ENCODE data around the gene IER5L. TPM values are rescaled to one million over a fixed set of nuclear protein-coding genes. Genes with fewer than 3 reads are reported as not detected.
A peak's percentile ranks its signal among the peaks of the same experiment; 100 is the strongest.

The IER5L gene
- total RNA-seq, 1 donor from 2014 or later, result 37.5 TPM

- TF ChIP-seq CTCF (conservative IDR thresholded peaks at IDR 0.05), result no peak
- DNase-seq (ENCODE audit: extremely low spot score, unreplicated experiment), result no peak
- Mint-ChIP-seq H3K27ac (peak overlapping the region; percentile 99), H3K27me3 (no peaks in the 10 kb centered on the region), H3K36me3 (peaks cover 6% of the 10 kb centered on the region), H3K9me3 (no peaks in the 10 kb centered on the region), H3K4me1 (ENCODE audit: unreplicated experiment) (peaks cover 38% of the 10 kb centered on the region), H3K4me3 (peak overlapping the region; percentile 88)
Observed at GRCh38 chr9:129140397-129141065, 37.5 kb downstream of the IER5L start.

GRCh38 chr9:129139993-129140396, 38.1 kb downstream of the IER5L start:
- no peaks in the 10 kb centered on the region for H3K27me3 Mint-ChIP-seq
- peaks cover 38% of the 10 kb centered on the region for H3K4me1 Mint-ChIP-seq (ENCODE audit: unreplicated experiment)
- TF ChIP-seq CTCF (conservative IDR thresholded peaks at IDR 0.05), result no peak
- H3K4me3 Mint-ChIP-seq, result peak overlapping the region; percentile 88
- H3K9me3 Mint-ChIP-seq, result no peaks in the 10 kb centered on the region
- DNase-seq (ENCODE audit: extremely low spot score, unreplicated experiment), result peak; percentile 84
- H3K27ac Mint-ChIP-seq, result peak overlapping the region; percentile 99
- H3K36me3 Mint-ChIP-seq, result peaks cover 9% of the 10 kb centered on the region

- peaks cover 9% of the 10 kb centered on the region for H3K36me3 Mint-ChIP-seq
- no peaks in the 10 kb centered on the region for H3K9me3 Mint-ChIP-seq
- DNase-seq (ENCODE audit: extremely low spot score, unreplicated experiment), result peak; percentile 80
- peak overlapping the region; percentile 88 for H3K4me3 Mint-ChIP-seq
- peak; percentile 97 for TF ChIP-seq CTCF (conservative IDR thresholded peaks at IDR 0.05)
- H3K4me1 Mint-ChIP-seq (ENCODE audit: unreplicated experiment), result peaks cover 38% of the 10 kb centered on the region
- no peaks in the 10 kb centered on the region for H3K27me3 Mint-ChIP-seq
- peak overlapping the region; percentile 99 for H3K27ac Mint-ChIP-seq
Observed at GRCh38 chr9:129139233-129139992, 38.6 kb downstream of the IER5L start.

- TF ChIP-seq CTCF (conservative IDR thresholded peaks at IDR 0.05), result no peak
- no peaks in the 10 kb centered on the region for H3K9me3 Mint-ChIP-seq
- H3K27ac Mint-ChIP-seq, result peak overlapping the region; percentile 99
- H3K4me3 Mint-ChIP-seq, result peak overlapping the region; percentile 88
- no peaks in the 10 kb centered on the region for H3K27me3 Mint-ChIP-seq
- no peak for DNase-seq (ENCODE audit: extremely low spot score, unreplicated experiment)
- peaks cover 36% of the 10 kb centered on the region for H3K4me1 Mint-ChIP-seq (ENCODE audit: unreplicated experiment)
- peaks cover 12% of the 10 kb centered on the region for H3K36me3 Mint-ChIP-seq
Observed at GRCh38 chr9:129138476-129139232, 39.4 kb downstream of the IER5L start.

- H3K36me3 Mint-ChIP-seq, result peaks cover 13% of the 10 kb centered on the region
- peak overlapping the region; percentile 31 for H3K4me3 Mint-ChIP-seq
- DNase-seq (ENCODE audit: extremely low spot score, unreplicated experiment), result no peak
- no peak overlapping the region for H3K27ac Mint-ChIP-seq
- peaks cover 36% of the 10 kb centered on the region for H3K4me1 Mint-ChIP-seq (ENCODE audit: unreplicated experiment)
- H3K9me3 Mint-ChIP-seq, result no peaks in the 10 kb centered on the region
- no peaks in the 10 kb centered on the region for H3K27me3 Mint-ChIP-seq
- no peak for TF ChIP-seq CTCF (conservative IDR thresholded peaks at IDR 0.05)
Observed at GRCh38 chr9:129138144-129138462, 40.0 kb downstream of the IER5L start.
